Parathyroid adenoma (tissue), 2 donors: Measurements from ENCODE around the gene TUSC2.
"Not testable (repeated sequence)": the region's sequence is repeated elsewhere in the genome, so short reads cannot be mapped to it uniquely, and the experiment has no call there.

Source experiments
- H2AFZ ChIP-seq: fragments of 300-600 bp; sonication (generic); one replicate; pipeline ENCODE4 v1.7.0; 2017; ENCODE audit warnings: antibody characterized with exemption, mild to moderate bottlenecking
- H3K27ac ChIP-seq: fragments of 300-600 bp; sonication (generic); one replicate; pipeline ENCODE4 v1.7.0; 2017
- H3K27me3 ChIP-seq: fragments of 300-600 bp; sonication (generic); one replicate; pipeline ENCODE4 v1.7.0; 2017; ENCODE audit warnings: low read length; ENCODE audit not compliant: control insufficient read depth, insufficient read depth
- H3K36me3 ChIP-seq: fragments of 300-600 bp; sonication (generic); one replicate; pipeline ENCODE4 v1.7.0; 2017; ENCODE audit warnings: low read length; ENCODE audit not compliant: control insufficient read depth, insufficient read depth
- H3K4me1 ChIP-seq: fragments of 300-600 bp; sonication (generic); one replicate; pipeline ENCODE4 v1.7.0; 2017; ENCODE audit warnings: control low read depth
- H3K4me2 ChIP-seq: fragments of 300-600 bp; sonication (generic); one replicate; pipeline ENCODE4 v1.7.0; 2017; ENCODE audit warnings: low read length
- H3K4me3 ChIP-seq: fragments of 300-600 bp; sonication (generic); one replicate; pipeline ENCODE4 v1.7.0; 2017; ENCODE audit warnings: low read depth, low read length
- H3K79me2 ChIP-seq: fragments of 300-600 bp; sonication (generic); one replicate; pipeline ENCODE4 v1.7.0; 2017; ENCODE audit warnings: control low read depth
- H3K9ac ChIP-seq: fragments of 300-600 bp; sonication (generic); one replicate; pipeline ENCODE4 v1.7.0; 2017; ENCODE audit warnings: mild to moderate bottlenecking
- H3K9me3 ChIP-seq: fragments of 300-600 bp; sonication (generic); one replicate; pipeline ENCODE4 v1.7.0; 2017; ENCODE audit warnings: low read length; ENCODE audit not compliant: control insufficient read depth
- TF ChIP-seq, protein P1 (sequence below): fragments of 300-600 bp; sonication (generic); IDR thresholded peaks from one replicate; pipeline ENCODE4 v1.7.0; 2017; ENCODE audit warnings: antibody characterized with exemption, mild to moderate bottlenecking
- donor health status: primary hyperparathyroidism.

TUSC2 gene

DNA sequence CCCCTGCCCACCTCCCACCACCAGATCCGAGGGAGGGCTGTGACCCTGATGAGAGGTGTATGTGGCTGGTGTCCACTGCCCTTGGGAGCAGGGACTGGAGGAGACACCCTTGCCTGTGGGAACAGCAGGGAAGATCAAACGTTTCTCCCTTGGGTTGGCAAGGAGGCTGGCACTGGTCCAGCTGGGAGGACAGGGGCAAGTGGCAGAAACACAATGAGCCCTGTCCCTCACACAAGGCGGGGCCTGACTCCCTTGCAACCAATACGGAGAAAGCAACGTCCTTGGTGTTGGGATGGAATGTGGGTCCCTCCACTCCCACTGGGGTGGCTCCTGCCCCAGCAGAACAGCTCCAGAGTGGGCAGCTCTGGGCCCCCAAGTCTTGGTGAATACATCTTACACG is 10.7 kb downstream of the TUSC2 start:
- Histone ChIP-seq H2AFZ (no peak overlapping the region), H3K27ac (peak overlapping the region; percentile 51), H3K4me2 (no peak overlapping the region), H3K36me3 (no peaks in the 10 kb centered on the region), H3K4me1 (peaks cover 33% of the 10 kb centered on the region), H3K79me2 (peaks cover 7% of the 10 kb centered on the region), H3K4me3 (no peak overlapping the region), H3K9ac (no peak overlapping the region), H3K9me3 (no peaks in the 10 kb centered on the region), H3K27me3 (no peaks in the 10 kb centered on the region)
- TF ChIP-seq, protein P1, sequence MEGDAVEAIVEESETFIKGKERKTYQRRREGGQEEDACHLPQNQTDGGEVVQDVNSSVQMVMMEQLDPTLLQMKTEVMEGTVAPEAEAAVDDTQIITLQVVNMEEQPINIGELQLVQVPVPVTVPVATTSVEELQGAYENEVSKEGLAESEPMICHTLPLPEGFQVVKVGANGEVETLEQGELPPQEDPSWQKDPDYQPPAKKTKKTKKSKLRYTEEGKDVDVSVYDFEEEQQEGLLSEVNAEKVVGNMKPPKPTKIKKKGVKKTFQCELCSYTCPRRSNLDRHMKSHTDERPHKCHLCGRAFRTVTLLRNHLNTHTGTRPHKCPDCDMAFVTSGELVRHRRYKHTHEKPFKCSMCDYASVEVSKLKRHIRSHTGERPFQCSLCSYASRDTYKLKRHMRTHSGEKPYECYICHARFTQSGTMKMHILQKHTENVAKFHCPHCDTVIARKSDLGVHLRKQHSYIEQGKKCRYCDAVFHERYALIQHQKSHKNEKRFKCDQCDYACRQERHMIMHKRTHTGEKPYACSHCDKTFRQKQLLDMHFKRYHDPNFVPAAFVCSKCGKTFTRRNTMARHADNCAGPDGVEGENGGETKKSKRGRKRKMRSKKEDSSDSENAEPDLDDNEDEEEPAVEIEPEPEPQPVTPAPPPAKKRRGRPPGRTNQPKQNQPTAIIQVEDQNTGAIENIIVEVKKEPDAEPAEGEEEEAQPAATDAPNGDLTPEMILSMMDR, result no peak

DNA sequence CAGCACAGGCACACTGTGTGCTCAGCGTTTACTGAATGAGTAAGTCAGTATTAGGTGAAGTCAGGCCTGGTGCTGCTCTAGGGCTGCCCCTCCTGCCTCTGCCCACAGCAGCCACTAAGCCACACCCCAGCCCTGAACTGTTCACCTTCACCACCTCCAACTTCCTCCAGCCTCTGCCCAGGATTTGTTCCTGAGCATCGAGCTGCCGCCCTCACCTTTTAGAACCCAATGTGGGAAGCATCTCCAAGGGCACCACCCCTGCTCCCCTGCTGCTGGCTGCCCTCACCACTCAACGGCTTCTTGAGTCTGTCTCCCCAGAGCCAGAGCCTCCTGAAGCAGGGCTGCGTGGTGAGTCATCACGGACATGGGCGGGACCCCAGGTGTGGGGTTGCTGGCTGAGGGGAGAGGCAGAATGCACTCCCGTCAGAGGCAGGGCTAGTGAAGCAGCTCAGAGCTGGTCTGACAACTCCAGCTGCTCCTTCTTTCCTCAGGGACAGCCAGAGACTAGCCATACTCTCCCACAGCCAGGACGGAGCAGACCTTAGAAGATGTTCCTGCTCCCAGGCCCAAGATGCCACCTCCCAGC is 11.3 kb downstream of the TUSC2 start:
- Histone ChIP-seq H3K79me2 (peaks cover 7% of the 10 kb centered on the region), H2AFZ (no peak overlapping the region), H3K4me2 (no peak overlapping the region), H3K9me3 (no peaks in the 10 kb centered on the region), H3K36me3 (no peaks in the 10 kb centered on the region), H3K27me3 (no peaks in the 10 kb centered on the region), H3K4me1 (peaks cover 28% of the 10 kb centered on the region), H3K4me3 (no peak overlapping the region), H3K9ac (no peak overlapping the region), H3K27ac (peak overlapping the region; percentile 51)
- TF ChIP-seq, protein P1, result no peak

DNA sequence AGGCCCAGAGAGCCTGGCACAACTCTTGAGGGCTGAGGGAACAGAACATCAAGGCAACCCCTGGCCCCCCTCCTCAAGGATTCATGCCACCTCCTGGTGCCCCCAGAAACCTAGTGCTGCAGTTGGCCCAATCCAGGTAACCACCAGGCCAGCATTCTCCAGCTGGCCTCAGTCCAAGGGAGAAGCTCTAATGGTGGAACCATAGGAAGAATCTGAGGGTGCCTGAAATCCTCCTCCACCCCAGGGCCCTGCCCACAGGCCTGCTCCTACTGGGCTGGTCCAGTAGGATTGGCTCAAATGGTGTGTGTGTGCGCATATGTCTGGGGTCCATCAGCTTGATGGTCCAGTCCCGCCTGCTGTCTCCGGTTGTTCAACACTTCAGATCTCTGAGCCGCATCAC is 13.2 kb downstream of the TUSC2 start:
- TF ChIP-seq, protein P1, result no peak
- Histone ChIP-seq H2AFZ (no peak overlapping the region), H3K4me1 (peaks cover 22% of the 10 kb centered on the region), H3K36me3 (no peaks in the 10 kb centered on the region), H3K27me3 (no peaks in the 10 kb centered on the region), H3K27ac (no peak overlapping the region), H3K9me3 (no peaks in the 10 kb centered on the region), H3K79me2 (peaks cover 7% of the 10 kb centered on the region), H3K4me3 (no peak overlapping the region), H3K4me2 (no peak overlapping the region), H3K9ac (no peak overlapping the region)

DNA sequence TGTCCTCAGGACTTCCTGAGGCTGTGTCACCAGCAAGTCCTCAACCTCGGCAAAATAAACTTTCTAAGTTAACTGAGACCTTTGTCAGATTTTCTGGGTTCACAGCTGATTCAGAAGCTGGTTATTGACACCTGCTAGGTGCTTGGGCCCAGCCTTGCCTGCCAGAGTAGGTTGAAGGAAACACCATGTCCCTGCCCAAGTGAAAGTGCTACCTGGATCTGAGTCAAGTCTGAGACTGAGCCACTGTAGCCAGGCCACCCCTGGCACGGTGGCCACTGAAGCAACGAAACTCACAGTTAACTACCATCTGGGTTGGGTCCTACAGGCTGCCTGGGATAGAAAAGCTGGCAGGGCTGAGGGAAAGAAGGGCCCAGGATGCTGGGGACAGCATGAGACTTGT is 13.7 kb downstream of the TUSC2 start:
- Histone ChIP-seq H3K4me1 (peaks cover 20% of the 10 kb centered on the region), H3K36me3 (no peaks in the 10 kb centered on the region), H3K27me3 (no peaks in the 10 kb centered on the region), H3K79me2 (peaks cover 6% of the 10 kb centered on the region), H2AFZ (no peak overlapping the region), H3K9me3 (no peaks in the 10 kb centered on the region), H3K9ac (no peak overlapping the region), H3K4me2 (no peak overlapping the region), H3K4me3 (no peak overlapping the region), H3K27ac (peak overlapping the region; percentile 37)
- TF ChIP-seq, protein P1, result no peak

DNA sequence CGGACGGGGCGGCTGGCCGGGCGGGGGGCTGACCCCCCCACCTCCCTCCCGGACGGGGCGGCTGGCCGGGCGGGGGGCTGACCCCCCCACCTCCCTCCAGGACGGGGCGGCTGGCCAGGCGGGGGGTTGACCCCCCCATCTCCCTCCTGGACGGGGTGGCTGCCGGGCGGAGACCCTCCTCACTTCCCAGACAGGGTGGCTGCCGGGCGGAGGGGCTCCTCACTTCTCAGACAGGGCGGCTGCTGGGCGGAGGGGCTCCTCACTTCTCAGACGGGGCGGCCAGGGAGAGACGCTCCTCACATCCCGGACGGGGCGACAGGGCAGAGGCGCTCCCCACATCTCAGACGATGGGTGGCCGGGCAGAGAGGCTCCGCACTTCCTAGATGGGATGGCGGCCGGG is 16.0 kb downstream of the TUSC2 start:
- H3K27ac ChIP-seq, H3K9me3 ChIP-seq, H3K79me2 ChIP-seq, H3K27me3 ChIP-seq, H3K4me3 ChIP-seq, H3K9ac ChIP-seq, H3K4me2 ChIP-seq, H2AFZ ChIP-seq, H3K36me3 ChIP-seq: not testable (repeated sequence)
- H3K4me1 ChIP-seq, result peaks cover 14% of the 10 kb centered on the region
